Measurements from ENCODE around the gene SLC43A2.

SLC43A2 gene

DNA sequence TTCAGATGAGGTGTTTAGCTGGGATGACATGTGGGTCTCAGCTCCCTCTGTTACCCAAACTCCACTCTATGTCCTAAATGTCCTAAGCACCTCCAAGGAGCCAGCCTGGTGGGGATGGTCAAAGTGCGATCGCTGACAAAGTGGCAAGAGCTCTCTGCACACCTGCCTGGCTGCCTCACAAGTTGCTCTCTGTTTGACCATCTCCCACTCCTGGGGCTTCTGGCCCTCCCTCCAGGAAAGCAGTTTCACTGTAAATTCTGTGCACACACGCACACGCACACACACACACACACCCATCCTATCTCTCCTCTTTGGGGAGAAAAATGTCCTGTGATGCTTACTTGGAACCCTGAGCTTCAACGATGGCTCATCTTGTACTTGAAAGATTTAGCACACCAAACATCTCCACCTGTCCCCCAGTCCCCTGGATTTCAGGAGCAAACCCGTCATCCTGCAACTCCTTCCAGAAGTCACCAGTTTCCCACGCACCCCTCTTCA, 67.7 kb downstream of the SLC43A2 start:
- DNase-seq, result no peak

- no peak for DNase-seq
Measured at GRCh38 chr17:1560101-1560857, 68.4 kb downstream of the SLC43A2 start.

- no peak for DNase-seq
Measured at GRCh38 chr17:1559047-1560043, 69.3 kb downstream of the SLC43A2 start.

GRCh38 chr17:1558401-1558800, 70.2 kb downstream of the SLC43A2 start:
- DNase-seq, result no peak

GRCh38 chr17:1557355-1558095, 71.1 kb downstream of the SLC43A2 start:
- no peak for DNase-seq

DNA sequence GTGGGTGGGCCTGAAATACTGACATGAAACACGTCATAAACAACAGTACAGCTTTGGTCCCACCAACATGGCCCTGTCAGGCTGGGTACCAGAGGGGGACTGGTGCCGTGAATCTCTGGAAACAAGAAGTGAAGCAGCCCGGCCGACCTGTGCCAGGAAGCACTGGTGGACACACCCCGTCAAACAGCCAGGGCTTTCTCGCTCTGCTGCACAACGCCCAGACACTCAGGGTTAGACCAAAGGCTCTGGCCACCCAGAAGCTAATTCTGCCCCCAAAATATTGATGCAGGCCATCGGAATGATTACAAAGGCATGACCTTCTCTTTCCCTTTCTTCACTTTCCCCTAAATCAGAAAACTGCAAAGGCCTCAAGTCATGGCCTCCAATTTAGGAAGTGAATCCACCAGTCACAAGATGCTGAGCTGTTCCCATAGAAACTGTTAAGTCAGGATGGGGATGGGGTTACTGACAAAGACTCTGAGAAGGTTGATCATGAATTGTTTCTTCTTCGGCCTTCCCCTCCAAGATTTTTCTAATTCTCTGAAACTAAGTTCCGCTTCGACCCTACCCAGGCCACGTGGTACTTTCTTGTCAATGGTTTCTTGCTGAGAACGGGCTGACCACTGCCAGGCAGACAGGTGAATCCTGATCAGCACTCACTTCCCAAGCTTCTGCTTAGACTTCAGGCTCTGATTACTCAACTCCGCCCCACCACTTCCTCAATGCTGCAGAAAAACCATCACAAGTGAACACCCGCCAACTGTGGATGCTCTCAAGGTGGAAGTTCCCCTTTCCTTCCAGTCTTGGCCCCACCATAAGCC, 72.8 kb downstream of the SLC43A2 start:
- no peak for DNase-seq

DNA sequence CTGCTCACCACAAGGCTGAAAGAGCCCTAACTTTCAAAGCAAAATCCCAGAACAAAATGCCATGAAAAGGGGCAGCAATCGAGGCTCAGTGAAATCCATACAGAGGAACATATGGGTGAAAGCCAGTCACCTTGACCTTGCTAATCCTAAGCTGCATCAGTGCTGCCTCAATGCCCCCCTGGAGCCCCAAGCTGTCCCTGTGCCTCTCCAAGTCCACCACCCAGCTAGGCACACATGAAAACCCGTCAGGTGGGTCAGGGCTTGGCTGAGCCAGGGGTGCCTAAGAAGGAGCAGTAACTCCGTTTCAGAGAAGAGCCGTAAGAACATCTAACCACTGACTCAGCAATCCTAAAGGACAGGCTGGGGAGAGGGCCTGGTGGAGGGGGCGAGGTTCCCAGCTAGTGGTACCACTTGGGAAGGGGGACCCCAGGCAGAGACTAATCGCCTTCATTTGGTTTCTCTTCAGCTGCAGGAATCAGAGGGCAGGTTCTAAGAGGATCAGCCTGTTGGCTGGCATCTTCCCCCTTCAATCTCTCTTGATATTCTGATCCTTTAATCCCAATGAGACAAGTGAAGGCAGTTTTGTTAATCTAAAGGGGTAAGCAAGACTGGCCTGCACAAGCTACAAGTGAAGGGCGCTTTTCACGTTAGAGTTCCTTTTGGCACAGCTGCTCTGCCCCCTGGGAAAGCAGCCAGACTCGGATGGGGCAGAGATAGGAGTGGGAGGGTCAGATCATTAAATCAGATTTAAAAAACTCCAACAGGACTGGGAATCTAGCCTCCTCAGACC, 73.7 kb downstream of the SLC43A2 start:
- no peak for DNase-seq

DNA sequence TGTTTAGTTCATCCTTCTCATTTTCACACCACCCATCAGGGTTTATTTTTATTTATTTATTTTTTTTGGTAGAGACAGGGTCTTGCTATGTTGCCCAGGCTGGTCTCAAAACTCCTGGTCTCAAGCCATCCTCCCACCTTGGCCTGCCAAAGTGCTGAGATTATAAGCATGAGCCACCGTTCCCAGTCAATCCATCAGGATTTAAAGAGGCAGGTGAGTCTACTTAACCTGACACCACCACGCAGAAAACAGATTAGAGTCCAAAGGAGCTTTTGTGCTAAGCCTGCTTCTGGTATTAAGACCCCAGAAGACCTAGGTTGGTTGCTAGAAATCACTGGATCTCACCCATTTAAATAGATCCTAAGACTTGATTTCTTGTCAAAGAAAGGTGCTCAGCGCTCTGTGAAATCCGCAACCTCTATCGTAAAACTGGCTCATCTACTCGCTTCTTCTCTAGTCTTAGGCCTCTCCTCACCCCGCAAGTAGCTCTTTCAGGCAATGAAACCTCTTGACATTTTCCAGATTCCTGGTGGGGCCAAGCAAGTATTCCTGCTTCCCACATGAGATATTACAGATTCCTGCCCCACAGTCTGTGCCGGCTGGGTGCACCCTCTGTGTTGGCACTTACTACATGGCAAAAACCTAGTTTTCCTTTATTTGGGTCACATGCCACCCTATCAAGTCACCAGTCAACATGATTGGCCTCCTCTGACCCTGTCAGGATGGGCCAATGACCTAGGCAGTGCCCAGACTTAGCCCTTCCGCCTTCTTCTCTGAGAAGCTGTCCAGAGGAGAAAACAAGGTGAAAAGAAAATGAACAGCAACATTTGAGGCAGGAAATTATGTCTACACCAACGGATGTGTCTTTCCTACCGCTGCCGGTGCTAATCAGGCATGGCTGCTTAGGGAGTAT, 75.0 kb downstream of the SLC43A2 start:
- DNase-seq, result no peak

- no peak for DNase-seq
Measured at GRCh38 chr17:1552932-1553331, 75.7 kb downstream of the SLC43A2 start.

GRCh38 chr17:1551741-1552140, 76.9 kb downstream of the SLC43A2 start:
- no peak for DNase-seq

- no peak for DNase-seq
Measured at GRCh38 chr17:1548032-1548431, 80.6 kb downstream of the SLC43A2 start.

GRCh38 chr17:1546292-1546922, 82.2 kb downstream of the SLC43A2 start:
- no peak for DNase-seq

GRCh38 chr17:1545618-1546017, 83.0 kb downstream of the SLC43A2 start:
- DNase-seq, result no peak

DNA sequence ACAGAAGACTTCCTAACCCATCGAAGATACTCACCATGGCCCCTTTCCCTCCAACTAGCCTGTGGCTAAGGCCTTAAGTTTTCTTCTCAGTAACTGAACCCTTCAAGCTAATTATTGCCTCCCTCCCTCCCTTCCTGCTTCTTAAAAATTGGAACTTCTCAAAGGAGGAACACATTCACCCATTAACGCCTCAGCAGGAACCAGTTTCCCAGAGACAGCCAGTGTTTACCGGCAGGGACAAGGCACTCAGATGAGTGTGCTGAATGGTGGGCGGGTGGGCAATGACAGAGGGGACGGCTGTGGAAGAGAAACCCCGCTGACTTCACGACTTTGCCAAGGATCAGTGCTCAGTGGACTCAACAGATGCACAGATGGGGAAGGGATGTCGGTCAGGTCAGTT, 86.3 kb downstream of the SLC43A2 start:
- DNase-seq, result no peak

- DNase-seq, result no peak
Measured at GRCh38 chr17:1541367-1541904, 87.2 kb downstream of the SLC43A2 start.

DNA sequence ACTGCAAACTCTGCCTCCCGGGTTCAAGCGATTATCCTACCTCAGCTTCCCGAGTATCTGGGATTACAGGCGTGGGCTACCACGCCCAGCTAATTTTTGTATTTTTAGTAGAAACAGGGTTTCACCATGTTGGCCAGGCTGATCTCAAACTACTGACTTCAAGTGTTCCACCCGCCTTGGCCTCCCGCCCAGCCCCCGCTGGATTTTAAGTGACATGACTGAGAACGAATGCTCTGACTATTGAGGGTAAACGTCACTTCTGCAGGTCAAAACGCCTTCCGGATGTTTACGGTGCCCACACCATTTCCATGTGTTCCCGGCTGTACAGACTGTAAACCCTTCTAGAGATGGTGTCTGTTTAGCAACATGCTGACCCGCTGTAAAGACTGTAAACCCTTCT, 88.8 kb downstream of the SLC43A2 start:
- no peak for DNase-seq

DNA sequence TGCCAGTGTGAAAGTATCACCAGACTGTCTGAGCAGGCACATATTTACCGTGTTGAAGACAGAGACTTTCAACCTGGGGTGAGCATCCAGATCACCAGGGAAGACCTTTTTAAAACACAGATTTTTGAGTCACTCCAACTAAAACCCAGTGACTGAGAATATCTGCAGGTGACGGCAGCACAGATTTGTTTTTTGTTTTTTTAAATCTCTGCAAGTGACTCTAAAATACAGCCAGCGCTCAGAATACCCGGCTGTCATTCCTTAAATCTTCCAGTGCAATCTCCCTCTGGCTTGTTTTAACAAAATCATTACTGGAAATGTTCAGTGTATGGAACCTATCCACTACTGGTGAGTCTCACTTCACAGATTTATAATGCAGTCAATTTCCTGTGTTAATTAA, 92.9 kb downstream of the SLC43A2 start:
- DNase-seq, result no peak

DNA sequence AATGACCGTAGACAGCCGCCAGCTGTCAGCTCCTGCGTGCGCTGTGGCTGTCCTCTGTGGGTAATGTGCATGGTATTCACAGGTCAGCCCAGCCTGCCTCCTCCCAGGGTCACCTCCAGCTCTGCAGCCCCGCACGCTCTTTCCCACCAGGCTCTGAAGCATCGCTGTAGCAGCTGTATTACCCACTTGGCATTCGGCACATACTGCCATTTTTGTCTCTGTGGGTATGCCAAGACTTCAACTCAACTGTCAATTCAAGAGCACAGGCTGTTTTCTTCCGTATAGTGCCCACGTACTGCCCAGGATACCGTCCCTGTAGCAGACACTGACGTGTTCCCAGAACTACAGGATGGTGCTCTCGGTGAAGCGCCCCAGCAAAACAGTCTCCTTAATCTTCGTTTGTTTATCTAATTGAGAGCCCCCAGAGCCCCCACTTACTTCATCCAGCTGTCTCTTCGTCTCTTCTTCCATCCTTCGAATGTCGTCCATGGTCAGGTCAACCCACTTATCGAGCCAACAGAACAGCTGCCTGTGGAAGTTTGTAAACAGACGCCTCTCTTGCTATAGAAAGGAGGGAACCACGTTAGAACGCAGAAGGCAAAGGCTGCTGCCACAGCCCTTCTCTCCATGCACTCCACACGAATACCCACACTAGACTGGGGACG, 94.8 kb downstream of the SLC43A2 start:
- no peak for DNase-seq

Measured in NCI-H187 (cell line).